Ishikawa (cell line): Measurements from ENCODE around the gene MT3.

Experiments used
- CEBPB ChIP-seq: IDR thresholded peaks from 2 replicates; pipeline ENCODE4 v1.6.1; 2012
- CREB1 ChIP-seq: IDR thresholded peaks from 2 replicates; pipeline ENCODE4 v1.6.1; 2012; ENCODE audit warnings: low read depth
- EGR1 ChIP-seq: IDR thresholded peaks from 2 replicates; pipeline ENCODE4 v1.6.1; 2012
- FOXM1 ChIP-seq: IDR thresholded peaks from 2 replicates; pipeline ENCODE4 v1.6.1; 2012; ENCODE audit warnings: low read depth, borderline replicate concordance
- NFIC ChIP-seq: IDR thresholded peaks from 2 replicates; pipeline ENCODE4 v1.6.1; 2012
- TAF1 ChIP-seq: IDR thresholded peaks from 2 replicates; pipeline ENCODE4 v1.6.1; 2012; ENCODE audit warnings: low read depth, mild to moderate bottlenecking
- ZBTB7A ChIP-seq: IDR thresholded peaks from 2 replicates; pipeline ENCODE4 v1.6.1; 2012; ENCODE audit warnings: low read depth
- TF ChIP-seq, protein P1 (sequence below): IDR thresholded peaks from 2 replicates; pipeline ENCODE4 v1.6.1; 2012; ENCODE audit warnings: low read depth, mild to moderate bottlenecking
- TF ChIP-seq, protein P2 (sequence below): IDR thresholded peaks from 2 replicates; pipeline ENCODE4 v1.6.1; 2012
- TF ChIP-seq, protein P3 (sequence below): IDR thresholded peaks from 2 replicates; pipeline ENCODE4 v1.6.1; 2012

DNA sequence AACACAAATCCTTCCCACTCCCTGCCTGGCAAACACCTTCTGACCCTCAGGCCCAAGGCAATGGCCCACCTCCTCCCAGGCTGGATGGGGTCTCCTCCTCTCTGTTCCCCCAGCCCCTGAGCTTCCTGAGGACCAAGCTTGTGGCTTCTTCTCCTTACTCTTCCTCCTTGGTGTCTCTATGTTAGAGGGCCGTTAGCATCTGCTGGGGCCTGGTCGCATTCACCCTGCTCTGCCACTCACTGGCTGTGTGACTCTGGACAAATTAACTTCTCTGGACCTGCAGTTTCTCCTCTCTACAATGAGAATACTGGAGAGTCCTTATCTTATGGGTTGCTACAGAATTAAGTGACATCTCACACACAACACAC is 18.3 kb downstream of the MT3 start:
- TF ChIP-seq CREB1 (no peak), TAF1 (no peak), ZBTB7A (no peak), CEBPB (no peak), EGR1 (no peak), FOXM1 (no peak), NFIC (no peak)
- TF ChIP-seq, protein P1, sequence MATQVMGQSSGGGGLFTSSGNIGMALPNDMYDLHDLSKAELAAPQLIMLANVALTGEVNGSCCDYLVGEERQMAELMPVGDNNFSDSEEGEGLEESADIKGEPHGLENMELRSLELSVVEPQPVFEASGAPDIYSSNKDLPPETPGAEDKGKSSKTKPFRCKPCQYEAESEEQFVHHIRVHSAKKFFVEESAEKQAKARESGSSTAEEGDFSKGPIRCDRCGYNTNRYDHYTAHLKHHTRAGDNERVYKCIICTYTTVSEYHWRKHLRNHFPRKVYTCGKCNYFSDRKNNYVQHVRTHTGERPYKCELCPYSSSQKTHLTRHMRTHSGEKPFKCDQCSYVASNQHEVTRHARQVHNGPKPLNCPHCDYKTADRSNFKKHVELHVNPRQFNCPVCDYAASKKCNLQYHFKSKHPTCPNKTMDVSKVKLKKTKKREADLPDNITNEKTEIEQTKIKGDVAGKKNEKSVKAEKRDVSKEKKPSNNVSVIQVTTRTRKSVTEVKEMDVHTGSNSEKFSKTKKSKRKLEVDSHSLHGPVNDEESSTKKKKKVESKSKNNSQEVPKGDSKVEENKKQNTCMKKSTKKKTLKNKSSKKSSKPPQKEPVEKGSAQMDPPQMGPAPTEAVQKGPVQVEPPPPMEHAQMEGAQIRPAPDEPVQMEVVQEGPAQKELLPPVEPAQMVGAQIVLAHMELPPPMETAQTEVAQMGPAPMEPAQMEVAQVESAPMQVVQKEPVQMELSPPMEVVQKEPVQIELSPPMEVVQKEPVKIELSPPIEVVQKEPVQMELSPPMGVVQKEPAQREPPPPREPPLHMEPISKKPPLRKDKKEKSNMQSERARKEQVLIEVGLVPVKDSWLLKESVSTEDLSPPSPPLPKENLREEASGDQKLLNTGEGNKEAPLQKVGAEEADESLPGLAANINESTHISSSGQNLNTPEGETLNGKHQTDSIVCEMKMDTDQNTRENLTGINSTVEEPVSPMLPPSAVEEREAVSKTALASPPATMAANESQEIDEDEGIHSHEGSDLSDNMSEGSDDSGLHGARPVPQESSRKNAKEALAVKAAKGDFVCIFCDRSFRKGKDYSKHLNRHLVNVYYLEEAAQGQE, result no peak
- TF ChIP-seq, protein P2, sequence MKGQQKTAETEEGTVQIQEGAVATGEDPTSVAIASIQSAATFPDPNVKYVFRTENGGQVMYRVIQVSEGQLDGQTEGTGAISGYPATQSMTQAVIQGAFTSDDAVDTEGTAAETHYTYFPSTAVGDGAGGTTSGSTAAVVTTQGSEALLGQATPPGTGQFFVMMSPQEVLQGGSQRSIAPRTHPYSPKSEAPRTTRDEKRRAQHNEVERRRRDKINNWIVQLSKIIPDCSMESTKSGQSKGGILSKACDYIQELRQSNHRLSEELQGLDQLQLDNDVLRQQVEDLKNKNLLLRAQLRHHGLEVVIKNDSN, result no peak
- TF ChIP-seq, protein P3, sequence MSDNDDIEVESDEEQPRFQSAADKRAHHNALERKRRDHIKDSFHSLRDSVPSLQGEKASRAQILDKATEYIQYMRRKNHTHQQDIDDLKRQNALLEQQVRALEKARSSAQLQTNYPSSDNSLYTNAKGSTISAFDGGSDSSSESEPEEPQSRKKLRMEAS, result no peak
